ENCODE measurements around the gene TXNL4A. TPM values are rescaled to one million over a fixed set of nuclear protein-coding genes. Genes with fewer than 3 reads are reported as not detected.

Gene TXNL4A
- total RNA-seq, 1 donor from 2014 or later, result 130 TPM

GRCh38 chr18:79940126-79940813 lies 48.1 kb downstream of the TXNL4A start:
- intact Hi-C loops (cut with micrococcal nuclease), result no loop called here

DNA sequence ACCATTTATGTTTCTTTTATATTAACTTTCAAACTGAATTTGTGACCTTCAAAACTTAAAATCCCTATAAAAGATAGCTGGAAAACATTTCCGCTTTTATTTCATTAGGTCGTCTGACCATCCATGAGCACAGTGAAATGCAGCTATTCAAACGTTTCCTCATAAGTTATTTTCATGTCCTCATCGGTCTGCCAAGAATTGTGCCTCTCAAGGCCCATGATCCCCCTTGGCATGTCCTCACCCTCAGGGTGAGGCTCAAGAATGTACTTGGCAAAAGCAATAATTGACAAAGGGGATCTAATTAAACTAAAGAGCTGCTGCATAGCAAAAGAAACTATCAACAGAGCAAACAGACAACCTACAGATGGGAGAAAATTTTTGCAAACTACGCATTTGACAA lies 49.3 kb downstream of the TXNL4A start:
- intact Hi-C loops (cut with micrococcal nuclease), result no loop called here

- intact Hi-C loops (cut with micrococcal nuclease), result no loop called here
Measured at GRCh38 chr18:79938196-79938595, 50.2 kb downstream of the TXNL4A start.

- intact Hi-C loops (cut with micrococcal nuclease), result no loop called here
Measured at GRCh38 chr18:79937103-79937860, 51.1 kb downstream of the TXNL4A start.

- intact Hi-C loops (cut with micrococcal nuclease), result no loop called here
Measured at GRCh38 chr18:79936641-79937040, 51.7 kb downstream of the TXNL4A start.

- intact Hi-C loops (cut with micrococcal nuclease), result no loop called here
Measured at GRCh38 chr18:79935925-79936324, 52.4 kb downstream of the TXNL4A start.

- intact Hi-C loops (cut with micrococcal nuclease), result no loop called here
Measured at GRCh38 chr18:79935499-79935898, 52.9 kb downstream of the TXNL4A start.

DNA sequence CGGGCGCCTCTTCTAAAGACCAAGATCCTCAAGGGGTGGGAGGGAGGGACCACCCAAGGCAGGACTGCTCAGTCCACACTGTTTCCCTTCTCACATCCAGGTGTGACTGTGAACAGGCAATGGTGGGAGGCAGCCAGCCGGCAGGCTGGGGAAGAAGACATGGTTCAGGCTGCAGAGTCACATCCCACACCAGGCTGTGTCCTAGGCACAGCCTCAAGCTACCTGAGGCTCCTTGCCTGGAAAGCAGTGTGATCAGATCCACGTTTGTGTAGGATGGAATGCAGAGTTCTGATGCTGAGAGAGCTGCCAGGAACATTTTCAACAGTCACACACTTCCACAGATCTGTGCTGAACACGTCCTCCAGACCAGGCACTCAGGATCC lies 53.3 kb downstream of the TXNL4A start:
- intact Hi-C loops (cut with micrococcal nuclease), result no loop called here

- intact Hi-C loops (cut with micrococcal nuclease), result no loop called here
Measured at GRCh38 chr18:79934311-79935097, 53.9 kb downstream of the TXNL4A start.

DNA sequence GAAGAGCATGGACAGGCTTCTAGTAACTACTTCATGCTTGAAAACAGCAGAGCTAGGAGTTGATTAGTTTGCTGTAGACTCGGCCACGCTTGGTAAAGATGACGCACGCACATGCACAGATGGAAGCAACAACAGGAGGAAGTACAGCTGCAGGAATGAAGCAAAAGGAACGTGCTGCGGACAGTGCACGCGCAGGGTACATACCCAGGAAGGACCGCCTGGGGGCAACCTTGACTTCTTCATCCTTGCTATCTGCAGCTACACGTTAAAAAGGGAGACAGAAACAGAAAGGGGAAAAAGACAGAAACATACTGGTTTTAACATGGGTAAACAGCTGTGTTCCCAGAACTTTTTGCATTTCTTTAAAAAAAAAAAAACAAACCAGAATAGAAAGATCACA lies 54.6 kb downstream of the TXNL4A start:
- intact Hi-C loops (cut with micrococcal nuclease), result no loop called here

- intact Hi-C loops (cut with micrococcal nuclease), result no loop called here
Measured at GRCh38 chr18:79932907-79933306, 55.5 kb downstream of the TXNL4A start.

DNA sequence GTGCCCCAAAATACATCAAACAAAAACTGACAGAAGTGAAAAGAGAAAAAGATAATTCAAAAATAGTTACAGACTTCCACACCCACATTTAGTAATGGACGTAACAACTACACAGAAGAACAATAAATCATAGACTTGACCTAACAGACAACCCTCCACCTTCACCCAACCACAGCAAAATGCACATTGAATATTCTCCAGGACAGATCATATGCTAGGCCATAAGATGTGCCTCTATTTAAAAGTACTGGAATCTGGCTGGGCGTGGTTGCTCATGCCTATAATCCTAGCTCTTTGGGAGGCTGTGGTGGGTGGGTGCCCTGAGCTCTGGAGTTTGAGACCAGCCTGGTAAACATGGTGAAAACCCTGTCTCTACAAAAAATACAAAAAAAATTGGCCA lies 56.9 kb downstream of the TXNL4A start:
- intact Hi-C loops (cut with micrococcal nuclease), result no loop called here

- intact Hi-C loops (cut with micrococcal nuclease), result no loop called here
Measured at GRCh38 chr18:79930020-79930642, 58.2 kb downstream of the TXNL4A start.

GRCh38 chr18:79928563-79928960 lies 59.8 kb downstream of the TXNL4A start:
- intact Hi-C loops (cut with micrococcal nuclease), result no loop called here

DNA sequence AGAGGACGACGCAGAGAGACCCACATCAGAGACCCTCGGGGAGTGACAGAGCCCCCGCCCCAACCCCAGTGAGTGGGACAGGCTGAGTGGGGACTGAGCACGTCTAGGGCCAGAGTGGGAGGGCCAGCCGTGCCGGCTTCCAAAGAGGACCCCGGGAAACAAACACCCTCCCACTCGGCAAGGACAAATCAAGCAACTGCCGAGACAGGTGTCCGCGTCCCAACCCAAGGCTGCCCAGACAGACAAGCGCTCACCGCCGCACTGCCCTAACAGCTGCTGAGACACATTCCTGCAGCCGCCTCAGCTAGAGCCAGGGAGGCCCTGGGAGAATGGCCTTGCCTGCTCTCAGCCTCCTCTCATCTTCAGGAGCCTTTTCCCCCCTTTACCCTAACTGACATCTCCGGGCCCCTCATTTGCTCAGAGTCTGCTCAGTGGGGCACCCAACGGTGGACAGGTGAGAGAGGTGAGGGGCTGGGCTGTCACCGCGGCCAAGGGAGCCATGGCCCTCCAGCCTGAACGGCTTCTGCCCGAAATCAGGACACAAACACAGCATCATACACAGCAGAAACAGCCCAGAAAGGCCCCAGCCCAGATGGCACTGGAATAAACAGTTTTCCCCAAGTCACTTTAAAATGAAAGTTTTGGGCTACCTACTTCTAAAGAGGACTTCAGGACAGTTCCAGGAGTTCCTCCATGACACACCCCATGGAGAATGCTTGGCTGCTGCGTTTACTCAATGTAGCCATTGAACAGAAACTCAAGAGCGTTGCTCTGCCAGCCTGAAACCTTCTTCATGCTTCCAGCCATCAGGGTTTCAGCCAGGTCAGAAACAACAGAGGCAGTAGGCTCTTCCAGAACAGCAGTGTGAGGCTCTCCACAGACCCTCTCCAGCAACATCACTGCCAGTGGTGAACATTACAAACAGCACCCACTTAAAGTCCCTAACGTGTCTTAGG lies 60.5 kb downstream of the TXNL4A start:
- intact Hi-C loops (cut with micrococcal nuclease), result no loop called here

DNA sequence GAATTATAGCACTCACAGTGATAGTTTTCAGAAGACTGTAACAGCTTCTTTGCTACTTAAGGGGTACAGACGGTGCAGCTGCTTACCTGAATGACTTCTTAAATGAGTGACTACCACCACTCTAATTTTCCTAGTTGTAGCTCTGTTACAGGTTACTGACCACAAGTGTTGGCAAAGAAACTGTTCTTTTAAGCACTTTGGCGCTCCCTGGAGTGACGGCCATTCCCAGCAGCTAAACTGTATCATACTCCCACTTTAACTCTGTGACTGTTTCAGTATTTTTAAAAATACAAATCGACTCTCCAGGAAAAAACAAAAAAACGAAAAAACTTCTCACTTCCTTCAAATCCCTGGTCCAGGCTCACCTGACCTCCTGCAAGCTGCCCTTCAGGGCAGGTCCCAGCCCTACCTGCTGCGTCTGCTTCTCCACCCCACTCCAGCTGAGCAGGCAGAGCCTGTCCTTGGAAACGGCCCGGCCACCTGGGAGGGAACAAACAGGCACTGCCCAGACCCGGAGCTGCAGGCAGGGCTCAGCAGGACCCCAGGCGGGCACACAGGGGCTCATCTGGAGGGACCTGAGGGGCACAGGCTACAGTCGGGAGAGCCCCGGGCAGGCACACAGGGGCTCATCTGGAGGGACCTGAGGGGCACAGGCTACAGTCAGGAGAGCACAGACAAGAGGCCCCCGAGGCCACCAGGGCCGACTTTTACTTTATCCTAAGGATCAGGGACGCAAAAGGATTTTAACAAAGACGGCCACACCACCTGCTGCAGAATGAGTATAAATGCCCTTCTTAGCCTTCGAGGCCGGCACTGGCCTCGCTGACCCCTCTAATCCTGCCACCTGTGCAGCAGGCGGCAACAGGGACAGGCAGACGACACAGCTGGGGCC lies 61.4 kb downstream of the TXNL4A start:
- intact Hi-C loops (cut with micrococcal nuclease), result no loop called here

- intact Hi-C loops (cut with micrococcal nuclease), result no loop called here
Measured at GRCh38 chr18:79926306-79926705, 62.1 kb downstream of the TXNL4A start.

DNA sequence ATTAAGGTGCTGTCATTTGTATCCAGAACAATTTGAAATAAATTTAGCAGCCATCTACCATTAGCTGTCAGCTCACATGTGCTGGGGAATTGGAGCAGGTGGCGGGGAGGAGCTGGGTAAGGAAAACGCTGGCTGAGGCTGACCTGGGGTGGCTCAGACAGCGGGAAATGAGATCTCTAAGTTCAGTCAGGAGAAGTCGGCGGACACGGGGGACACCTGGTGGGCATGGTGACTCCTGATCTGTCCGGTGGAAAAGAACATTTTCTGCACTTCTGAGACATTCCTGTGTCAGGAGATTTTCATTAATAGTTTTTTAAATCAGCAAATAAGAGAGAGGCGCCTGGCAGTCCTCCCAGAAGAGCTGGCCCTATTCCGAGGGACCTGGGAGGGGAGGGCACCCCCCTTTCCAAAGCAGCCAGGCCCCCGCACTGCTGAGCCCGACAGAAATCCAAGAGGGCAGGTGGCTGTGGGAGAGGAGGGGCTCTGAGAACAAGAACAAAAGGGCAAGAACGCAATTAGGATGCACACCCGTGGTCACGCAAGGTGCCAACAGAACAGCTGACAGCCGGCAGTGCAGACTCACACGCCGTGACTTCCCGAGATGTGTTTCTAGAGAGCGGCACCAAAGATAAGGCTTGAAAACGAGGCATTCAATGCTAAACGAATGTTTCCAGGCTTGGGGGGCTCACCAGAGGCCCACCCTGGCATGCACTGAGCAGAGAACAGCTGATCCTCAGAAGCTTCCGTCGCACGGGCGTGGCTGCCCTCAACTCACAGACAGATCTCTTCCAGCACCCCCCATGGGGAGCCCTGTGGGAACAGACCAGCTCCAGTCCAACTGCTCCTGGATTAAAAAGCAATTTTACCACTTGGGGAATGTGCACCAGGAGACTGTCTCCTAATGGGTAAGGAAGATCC lies 63.3 kb downstream of the TXNL4A start:
- intact Hi-C loops (cut with micrococcal nuclease), result no loop called here

Measured in T-helper 2 cell treated with Interferon-gamma antibody and Interleukin-4, amounts not matched to agents 100 ng/mL and 5 ng/mL, for 36 hours (primary cell).